H9 (cell line): ENCODE results near the gene TMEM169. TPM values are rescaled to one million over a fixed set of nuclear protein-coding genes. Genes with fewer than 3 reads are reported as not detected.

Source experiments
- DNase-seq: peaks from one replicate; pipeline ENCODE4 v3.0.0-alpha.2; 2017
- H2AFZ ChIP-seq: one replicate; pipeline ENCODE4 v1.6.1; 2013; ENCODE audit warnings: mild to moderate bottlenecking, low read length, control low read depth, moderate library complexity
- H2AK5ac ChIP-seq: 2 replicates; pipeline ENCODE4 v1.6.1; 2013; ENCODE audit warnings: low read length, control low read depth, mixed read lengths; ENCODE audit not compliant: insufficient read length
- H2BK120ac ChIP-seq: one replicate; pipeline ENCODE4 v1.6.1; 2013; ENCODE audit warnings: low read depth, mild to moderate bottlenecking, low read length, control low read depth, inconsistent platforms; ENCODE audit not compliant: poor library complexity, severe bottlenecking
- H2BK12ac ChIP-seq: 2 replicates; pipeline ENCODE4 v1.6.1; 2013; ENCODE audit warnings: low read length, control low read depth, mixed read lengths, low read depth; ENCODE audit not compliant: insufficient read length
- H2BK15ac ChIP-seq: 2 replicates; pipeline ENCODE4 v1.6.1; 2013; ENCODE audit warnings: low read depth, low read length, control low read depth
- H2BK20ac ChIP-seq: one replicate; pipeline ENCODE4 v1.6.1; 2013; ENCODE audit warnings: low read depth, mild to moderate bottlenecking, low read length, control low read depth, inconsistent platforms; ENCODE audit not compliant: poor library complexity, severe bottlenecking
- H2BK5ac ChIP-seq: 2 replicates; pipeline ENCODE4 v1.6.1; 2013; ENCODE audit warnings: low read length, control low read depth, mixed read lengths; ENCODE audit not compliant: insufficient read length
- H3K14ac ChIP-seq: 2 replicates; pipeline ENCODE4 v1.6.1; 2013; ENCODE audit warnings: low read length, control low read depth; ENCODE audit not compliant: insufficient read depth
- H3K18ac ChIP-seq: 2 replicates; pipeline ENCODE4 v1.6.1; 2013; ENCODE audit warnings: low read depth, mild to moderate bottlenecking, mixed read lengths, low read length, control low read depth; ENCODE audit not compliant: insufficient read length
- H3K23ac ChIP-seq: 2 replicates; pipeline ENCODE4 v1.6.1; 2013; ENCODE audit warnings: low read length, control low read depth, mixed read lengths, low read depth; ENCODE audit not compliant: insufficient read length
- H3K23me2 ChIP-seq: 2 replicates; pipeline ENCODE4 v1.6.1; 2013; ENCODE audit warnings: low read depth, mild to moderate bottlenecking, mixed read lengths, low read length, control low read depth; ENCODE audit not compliant: insufficient read length, poor library complexity, severe bottlenecking
- H3K27ac ChIP-seq: 2 replicates; pipeline ENCODE4 v1.5.1; 2013; ENCODE audit warnings: low read length, control low read depth, mixed read lengths, low read depth; ENCODE audit not compliant: insufficient read length
- H3K27me3 ChIP-seq: 2 replicates; pipeline ENCODE4 v1.6.1; 2013; ENCODE audit warnings: low read length, control low read depth, inconsistent platforms; ENCODE audit not compliant: insufficient read depth
- H3K4ac ChIP-seq: 2 replicates; pipeline ENCODE4 v1.6.1; 2013; ENCODE audit warnings: low read depth, mild to moderate bottlenecking, control low read depth, inconsistent platforms, low read length, moderate library complexity
- H3K4me1 ChIP-seq: 2 replicates; pipeline ENCODE4 v1.6.1; 2013; ENCODE audit warnings: low read length, control low read depth, inconsistent platforms; ENCODE audit not compliant: insufficient read depth
- H3K4me2 ChIP-seq: 2 replicates; pipeline ENCODE4 v1.6.1; 2013; ENCODE audit warnings: low read length, control low read depth, mixed read lengths; ENCODE audit not compliant: insufficient read length, insufficient read depth
- H3K56ac ChIP-seq: 2 replicates; pipeline ENCODE4 v1.6.1; 2013; ENCODE audit warnings: low read depth, mild to moderate bottlenecking, mixed read lengths, low read length, control low read depth; ENCODE audit not compliant: insufficient read length
- H3K79me1 ChIP-seq: 2 replicates; pipeline ENCODE4 v1.6.1; 2013; ENCODE audit warnings: low read depth, mild to moderate bottlenecking, moderate library complexity, low read length, control low read depth, inconsistent platforms; ENCODE audit not compliant: insufficient read depth, poor library complexity, severe bottlenecking
- H3K79me2 ChIP-seq: 2 replicates; pipeline ENCODE4 v1.6.1; 2013; ENCODE audit warnings: low read length, control low read depth, inconsistent platforms; ENCODE audit not compliant: insufficient read depth
- H3K9ac ChIP-seq: 2 replicates; pipeline ENCODE4 v1.6.1; 2013; ENCODE audit warnings: low read length, control low read depth, mixed read lengths; ENCODE audit not compliant: insufficient read length; ENCODE audit errors: extremely low read depth
- H3K9me3 ChIP-seq: one replicate; pipeline ENCODE4 v1.6.1; 2013; ENCODE audit warnings: low read depth, low read length, inconsistent platforms; ENCODE audit not compliant: control insufficient read depth
- H3T11ph ChIP-seq: one replicate; pipeline ENCODE4 v1.6.1; 2013; ENCODE audit warnings: mild to moderate bottlenecking, low read length, control low read depth, inconsistent platforms
- H4K20me1 ChIP-seq: one replicate; pipeline ENCODE4 v1.6.1; 2013; ENCODE audit not compliant: control insufficient read depth, insufficient read length, insufficient read depth
- H4K5ac ChIP-seq: 2 replicates; pipeline ENCODE4 v1.6.1; 2013; ENCODE audit warnings: low read depth, mild to moderate bottlenecking, mixed read lengths, low read length, control low read depth; ENCODE audit not compliant: insufficient read length
- H4K8ac ChIP-seq: replicated peaks from 2 replicates; pipeline ENCODE4 v1.6.1; 2013; ENCODE audit warnings: low read length, control low read depth, mixed read lengths, low read depth; ENCODE audit not compliant: insufficient read length
- H4K91ac ChIP-seq: 2 replicates; pipeline ENCODE4 v1.6.1; 2013; ENCODE audit warnings: low read depth, mild to moderate bottlenecking, moderate library complexity, mixed read lengths, low read length, control low read depth; ENCODE audit not compliant: insufficient read length
- H3K27ac Mint-ChIP-seq, 3 experiments: 2 replicates in 2 of 3; 3 replicates in 1 of 3; pipeline ENCODE4 v1.8.0; 2020 to 2021; ENCODE audit warnings: mixed read lengths in 3 of 3, mild to moderate bottlenecking in 1 of 3, moderate library complexity in 1 of 3
- H3K27me3 Mint-ChIP-seq: 2 replicates; pipeline ENCODE4 v1.8.0; 2021; ENCODE audit warnings: low read depth, mild to moderate bottlenecking, moderate library complexity, mixed read lengths
- H3K36me3 Mint-ChIP-seq, 3 experiments: 2 replicates in 2 of 3; 3 replicates in 1 of 3; pipeline ENCODE4 v1.8.0; 2020 to 2021; ENCODE audit warnings: low read depth in 3 of 3, mixed read lengths in 3 of 3; ENCODE audit not compliant: insufficient read depth in 1 of 3
- H3K4me1 Mint-ChIP-seq, 2 experiments: 2 replicates each; pipeline ENCODE4 v1.8.0; 2020; ENCODE audit warnings: mixed read lengths in 2 of 2
- H3K4me3 Mint-ChIP-seq, 2 experiments: 2 replicates in 1 of 2; 3 replicates in 1 of 2; pipeline ENCODE4 v1.8.0; 2020 to 2021; ENCODE audit warnings: mild to moderate bottlenecking in 2 of 2, mixed read lengths in 2 of 2, moderate library complexity in 1 of 2
- H3K9me3 Mint-ChIP-seq, 2 experiments: 2 replicates in 1 of 2; 3 replicates in 1 of 2; pipeline ENCODE4 v1.8.0; 2020; ENCODE audit warnings: mild to moderate bottlenecking in 2 of 2, mixed read lengths in 2 of 2, moderate library complexity in 1 of 2
- CTCF ChIP-seq: fragments of 200-600 bp; sonication (generic); conservative IDR thresholded peaks from 3 replicates; pipeline ENCODE4 v1.8.0; 2021; ENCODE audit warnings: antibody characterized with exemption, mild to moderate bottlenecking
- WGBS: extraction: QIAGEN DNeasy Blood & Tissue Kit; methylation state at CpG from one replicate; pipeline ENCODE4 v1.1.7; 2013; ENCODE audit warnings: missing lambda C conversion rate, low lambda C conversion rate, mixed read lengths; ENCODE audit not compliant: insufficient read length; ENCODE audit errors: extremely low coverage; 5-methylcytosine and 5-hydroxymethylcytosine counted together
- total RNA-seq: library from RNA; stranded (reverse); gene quantifications from 2 replicates; pipeline ENCODE4 v1.2.1, GENCODE V29; 2021

Gene TMEM169
- total RNA-seq, 1 experiment from 2014 or later: 1.0 TPM

GRCh38 chr2:216066230-216066629, 15.5 kb upstream of the TMEM169 start:
- no peak for TF ChIP-seq CTCF
- no peaks in the 10 kb centered on the region for H3K4me1 ChIP-seq
- H3K79me2 ChIP-seq: no peaks in the 10 kb centered on the region
- no peak overlapping the region for H4K8ac ChIP-seq
- no peak overlapping the region for H2AK5ac ChIP-seq
- no peak overlapping the region for H3K27ac ChIP-seq
- no peak overlapping the region for H3K4ac ChIP-seq
- H2AFZ ChIP-seq: no peak overlapping the region
- no peak overlapping the region for H3K9ac ChIP-seq
- H2BK20ac ChIP-seq: no peak overlapping the region
- no peak overlapping the region for H3K14ac ChIP-seq
- Mint-ChIP-seq H3K4me1 (peaks cover 3 to 11% of the 10 kb centered on the region in 2 experiments), H3K27ac (peak overlapping the region in 1 of 3 experiments; percentile 21; a peak in 1 of 7 replicates), H3K27me3 (no peaks in the 10 kb centered on the region), H3K4me3 (no peak overlapping the region), H3K36me3 (peaks cover 0 to 19% (median 11%) of the 10 kb centered on the region in 3 experiments; a peak in 4 of 7 replicates), H3K9me3 (no peaks in the 10 kb centered on the region)
- no peaks in the 10 kb centered on the region for H3K23me2 ChIP-seq
- H4K20me1 ChIP-seq: no peaks in the 10 kb centered on the region
- H3K9me3 ChIP-seq: no peaks in the 10 kb centered on the region
- no peaks in the 10 kb centered on the region for H3K27me3 ChIP-seq
- H3K79me1 ChIP-seq: no peaks in the 10 kb centered on the region
- no peak overlapping the region for H4K5ac ChIP-seq
- H3K4me2 ChIP-seq: no peak overlapping the region
- no peak overlapping the region for H4K91ac ChIP-seq
- H3T11ph ChIP-seq: no peak overlapping the region
- H3K18ac ChIP-seq: no peak overlapping the region
- no peak overlapping the region for H3K23ac ChIP-seq
- H2BK5ac ChIP-seq: no peak overlapping the region
- WGBS: no CpG with 5 or more reads among the region's 5 CpGs
- no peak for DNase-seq
- no peak overlapping the region for H2BK12ac ChIP-seq
- no peak overlapping the region for H3K56ac ChIP-seq
- H2BK15ac ChIP-seq: no peak overlapping the region
- no peak overlapping the region for H2BK120ac ChIP-seq
